Fibroblast of mammary gland (primary cell): ENCODE measurements around the gene NEK4.

Experiments used
- DNase-seq: peaks from one replicate; pipeline ENCODE4 v3.0.0-alpha.2; 2010; ENCODE audit warnings: low read depth
- H3K4me3 ChIP-seq: 2 replicates; pipeline ENCODE4 v1.5.1; 2011; ENCODE audit warnings: low read depth, mild to moderate bottlenecking, low read length, moderate library complexity; ENCODE audit not compliant: control insufficient read depth
- TF ChIP-seq, protein P1 (sequence below): conservative IDR thresholded peaks from 2 replicates; pipeline ENCODE4 v1.5.1; 2011; ENCODE audit warnings: low read depth, low read length, inconsistent platforms; ENCODE audit not compliant: control insufficient read depth, insufficient read depth

The NEK4 gene

GRCh38 chr3:52770496-52771333 is at the start of gene NEK4:
NEK4 (minus strand) TSS chr3:52770940; CDS start chr3:52770746, 194 bp downstream.
- peak; percentile 84 for DNase-seq
- TF ChIP-seq, protein P1, sequence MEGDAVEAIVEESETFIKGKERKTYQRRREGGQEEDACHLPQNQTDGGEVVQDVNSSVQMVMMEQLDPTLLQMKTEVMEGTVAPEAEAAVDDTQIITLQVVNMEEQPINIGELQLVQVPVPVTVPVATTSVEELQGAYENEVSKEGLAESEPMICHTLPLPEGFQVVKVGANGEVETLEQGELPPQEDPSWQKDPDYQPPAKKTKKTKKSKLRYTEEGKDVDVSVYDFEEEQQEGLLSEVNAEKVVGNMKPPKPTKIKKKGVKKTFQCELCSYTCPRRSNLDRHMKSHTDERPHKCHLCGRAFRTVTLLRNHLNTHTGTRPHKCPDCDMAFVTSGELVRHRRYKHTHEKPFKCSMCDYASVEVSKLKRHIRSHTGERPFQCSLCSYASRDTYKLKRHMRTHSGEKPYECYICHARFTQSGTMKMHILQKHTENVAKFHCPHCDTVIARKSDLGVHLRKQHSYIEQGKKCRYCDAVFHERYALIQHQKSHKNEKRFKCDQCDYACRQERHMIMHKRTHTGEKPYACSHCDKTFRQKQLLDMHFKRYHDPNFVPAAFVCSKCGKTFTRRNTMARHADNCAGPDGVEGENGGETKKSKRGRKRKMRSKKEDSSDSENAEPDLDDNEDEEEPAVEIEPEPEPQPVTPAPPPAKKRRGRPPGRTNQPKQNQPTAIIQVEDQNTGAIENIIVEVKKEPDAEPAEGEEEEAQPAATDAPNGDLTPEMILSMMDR = no peak

DNA sequence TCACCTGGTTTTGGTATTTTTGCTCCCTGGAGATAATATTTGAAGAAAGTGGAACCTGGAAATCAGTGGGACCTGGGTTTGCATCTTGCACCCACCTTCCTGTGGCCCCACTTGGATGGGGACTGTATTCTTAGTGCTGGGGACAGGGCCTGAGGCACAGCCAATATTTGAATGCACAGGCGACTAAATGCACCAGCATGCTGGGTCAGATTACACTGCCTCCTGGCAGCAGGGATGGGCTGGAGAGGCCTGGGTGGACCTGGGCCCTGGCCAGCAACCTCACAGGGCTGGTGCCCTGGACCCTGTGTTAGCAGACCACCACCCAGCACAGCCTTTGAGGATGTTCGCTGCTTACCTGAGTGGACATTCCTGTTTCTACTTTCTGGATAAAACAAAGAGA is 49.2 kb upstream of the NEK4 start:
- no peak for DNase-seq

More at GRCh38 chr3:52770496-52771333, at the start of gene NEK4:
- H3K4me3 ChIP-seq = peak within 1 kb of the TSS; percentile 82

DNA sequence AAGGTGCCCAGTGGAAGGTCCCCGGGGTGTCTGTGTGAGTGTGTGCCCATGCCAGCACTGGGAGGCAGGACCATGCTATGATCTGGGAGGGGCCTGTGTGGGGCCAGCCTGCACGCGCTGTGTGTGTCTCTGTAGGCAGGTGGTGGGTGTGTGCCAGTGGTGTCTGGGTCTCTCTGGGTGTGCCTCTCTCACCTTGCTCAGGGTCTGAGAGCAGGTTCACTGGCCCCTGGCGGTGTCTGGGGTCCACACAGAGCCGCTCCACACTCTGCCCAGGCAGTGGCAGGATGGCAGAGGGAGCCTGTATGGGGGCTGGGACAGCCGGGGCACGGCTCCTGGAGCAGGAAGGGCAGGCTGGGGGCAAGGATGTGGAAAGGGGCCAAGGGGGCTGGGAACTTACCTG is 47.1 kb upstream of the NEK4 start:
- no peak overlapping the region for H3K4me3 ChIP-seq
- DNase-seq = no peak
- TF ChIP-seq, protein P1 = no peak

More for the DNA sequence above, 49.2 kb upstream of the NEK4 start:
- no peak overlapping the region for H3K4me3 ChIP-seq
- TF ChIP-seq, protein P1 = no peak

DNA sequence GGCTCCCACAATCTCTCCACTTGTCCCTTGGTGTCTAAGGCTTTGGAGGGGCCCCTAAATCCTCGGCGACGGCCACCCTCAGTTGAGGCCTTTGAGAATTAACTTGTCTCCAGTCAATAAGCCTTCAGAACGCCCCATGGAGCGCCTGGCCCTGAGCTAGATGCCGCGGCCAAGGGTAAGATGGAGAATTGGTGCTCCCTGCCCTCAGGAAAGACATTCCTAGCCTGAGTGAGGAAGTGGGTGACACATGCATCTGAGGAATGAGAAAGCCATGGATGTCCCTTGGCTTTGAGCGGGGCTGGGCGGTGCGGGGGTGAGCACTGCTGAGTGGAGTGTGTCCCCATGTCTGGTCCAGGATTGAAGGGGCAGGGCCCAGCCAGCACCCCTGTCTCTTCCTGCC is 46.5 kb upstream of the NEK4 start:
- DNase-seq = no peak
- no peak overlapping the region for H3K4me3 ChIP-seq
- TF ChIP-seq, protein P1 = no peak

DNA sequence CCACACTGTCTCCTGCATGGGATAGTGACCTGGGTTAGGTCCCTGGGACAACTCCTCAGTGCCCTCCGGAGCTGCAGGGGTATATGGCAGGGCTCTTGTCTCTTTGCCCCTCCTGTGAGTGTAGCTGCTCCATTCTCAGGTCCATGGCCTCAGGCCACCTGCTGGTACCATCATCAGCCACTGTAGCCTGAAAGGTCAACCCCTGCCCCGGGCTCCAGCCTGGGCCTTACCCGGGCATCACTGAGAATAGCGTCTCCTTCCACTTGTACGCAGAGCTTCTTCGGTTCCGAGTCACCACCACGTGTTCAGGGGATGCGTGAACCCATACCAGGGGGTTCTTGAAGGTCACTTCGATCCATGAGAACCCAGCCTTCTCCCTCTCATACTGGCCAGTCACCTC is 45.9 kb upstream of the NEK4 start:
- no peak for DNase-seq
- H3K4me3 ChIP-seq = no peak overlapping the region
- TF ChIP-seq, protein P1 = no peak

DNA sequence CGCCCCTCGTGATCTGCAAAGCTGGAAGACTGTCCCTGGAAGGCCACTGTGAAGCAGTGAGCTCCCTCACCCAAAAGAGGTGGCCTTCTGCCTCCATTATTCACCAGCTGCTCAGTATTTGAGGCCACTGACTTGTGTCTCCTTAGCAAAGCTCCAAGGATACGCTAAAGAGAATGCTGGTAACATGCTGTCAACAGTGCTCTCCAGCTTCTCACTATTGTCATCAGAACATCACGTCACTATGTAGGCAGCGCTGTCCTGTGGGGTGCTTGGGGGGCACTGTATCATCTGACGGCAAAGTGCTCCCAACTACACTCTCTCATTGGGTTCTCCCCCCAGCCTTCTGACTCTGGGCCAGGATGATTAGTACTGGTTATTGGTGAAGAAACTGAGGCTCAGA is 45.5 kb upstream of the NEK4 start:
- no peak for DNase-seq
- no peak overlapping the region for H3K4me3 ChIP-seq
- TF ChIP-seq, protein P1 = no peak
